Measurements from ENCODE around the gene ITSN2. TPM values are rescaled to one million over a fixed set of nuclear protein-coding genes. Genes with fewer than 3 reads are reported as not detected.

Gene ITSN2
- total and polyA plus RNA-seq, 4 donors = 10.1 to 32.4 (median 21.6) TPM

GRCh38 chr2:24253303-24253919 is 106.9 kb downstream of the ITSN2 start:
- H3K36me3 ChIP-seq (ENCODE audit: control insufficient read depth in 4 of 4, insufficient read depth in 3 of 4, low read depth in 1 of 4, low read length in 3 of 4) = peaks cover 1 to 36% (median 29%) of the 10 kb centered on the region in 4 donors
- DNase-seq (ENCODE audit: low spot score) = no peak
- H3K9ac ChIP-seq (ENCODE audit: low read depth in 1 of 2, low read length in 2 of 2) = no peak overlapping the region
- H3K4me1 ChIP-seq (ENCODE audit: control insufficient read depth in 4 of 4, insufficient read depth in 4 of 4, low read length in 3 of 4) = no peaks in the 10 kb centered on the region
- no peak overlapping the region for H3K4me3 ChIP-seq (ENCODE audit: low read depth in 1 of 3, low read length in 3 of 3)
- no peak for TF ChIP-seq HNF4G (IDR thresholded peaks at IDR 0.05)
- no peak for TF ChIP-seq YY1 (IDR thresholded peaks at IDR 0.05)
- TF ChIP-seq RXRA (IDR thresholded peaks at IDR 0.05) = no peak
- TF ChIP-seq MAX (IDR thresholded peaks at IDR 0.05) = no peak
- TF ChIP-seq FOXA2 (IDR thresholded peaks at IDR 0.05) = no peak
- TF ChIP-seq RAD21 (IDR thresholded peaks at IDR 0.05) = no peak
- no peak for TF ChIP-seq TAF1 (conservative IDR thresholded peaks at IDR 0.05)
- TF ChIP-seq GABPA (IDR thresholded peaks at IDR 0.05 in 1 of 2, conservative IDR thresholded peaks at IDR 0.05 in 1 of 2) = no peak
- no peak for TF ChIP-seq HNF4A (conservative IDR thresholded peaks at IDR 0.05)
- TF ChIP-seq ZBTB33 (IDR thresholded peaks at IDR 0.05) = no peak
- no peak for TF ChIP-seq FOXA1 (IDR thresholded peaks at IDR 0.05)
- no peak for TF ChIP-seq SP1 (IDR thresholded peaks at IDR 0.05)
- no peak for TF ChIP-seq EGR1 (IDR thresholded peaks at IDR 0.05; ENCODE audit: low read depth in 2 of 2)
- no peak for TF ChIP-seq REST (IDR thresholded peaks at IDR 0.05)
- WGBS = 97% methylated on average over 6 of the region's 6 CpGs
- no peak overlapping the region for H3K27ac ChIP-seq (ENCODE audit: low read depth in 1 of 2, low read length in 2 of 2)
- no peaks in the 10 kb centered on the region for H3K27me3 ChIP-seq (ENCODE audit: control insufficient read depth in 4 of 4, insufficient read depth in 4 of 4, low read length in 3 of 4)
- H3K9me3 ChIP-seq (ENCODE audit: control insufficient read depth in 4 of 4, low read length in 3 of 4) = no peaks in the 10 kb centered on the region

- DNase-seq (ENCODE audit: low spot score) = no peak
- H3K36me3 ChIP-seq (ENCODE audit: control insufficient read depth in 4 of 4, insufficient read depth in 3 of 4, low read depth in 1 of 4, low read length in 3 of 4) = peaks cover 4 to 39% (median 29%) of the 10 kb centered on the region in 4 donors
- H3K27me3 ChIP-seq (ENCODE audit: control insufficient read depth in 4 of 4, insufficient read depth in 4 of 4, low read length in 3 of 4) = no peaks in the 10 kb centered on the region
- H3K9ac ChIP-seq (ENCODE audit: low read depth in 1 of 2, low read length in 2 of 2) = no peak overlapping the region
- TF ChIP-seq HNF4G (IDR thresholded peaks at IDR 0.05) = no peak
- TF ChIP-seq RAD21 (IDR thresholded peaks at IDR 0.05) = no peak
- TF ChIP-seq TAF1 (conservative IDR thresholded peaks at IDR 0.05) = no peak
- no peak for TF ChIP-seq FOXA1 (IDR thresholded peaks at IDR 0.05)
- H3K4me1 ChIP-seq (ENCODE audit: control insufficient read depth in 4 of 4, insufficient read depth in 4 of 4, low read length in 3 of 4) = peaks cover 0 to 11% (median 6%) of the 10 kb centered on the region in 4 donors
- H3K27ac ChIP-seq (ENCODE audit: low read depth in 1 of 2, low read length in 2 of 2) = no peak overlapping the region
- 54% methylated on average over 3 of the region's 3 CpGs for WGBS
- H3K9me3 ChIP-seq (ENCODE audit: control insufficient read depth in 4 of 4, low read length in 3 of 4) = no peaks in the 10 kb centered on the region
- no peak overlapping the region for H3K4me3 ChIP-seq (ENCODE audit: low read depth in 1 of 3, low read length in 3 of 3)
Measured at GRCh38 chr2:24247592-24247991, 112.7 kb downstream of the ITSN2 start.
